ENCODE results near the gene L2HGDH. TPM values are rescaled to one million over a fixed set of nuclear protein-coding genes. Genes with fewer than 3 reads are reported as not detected.
A peak's percentile ranks its signal among the peaks of the same experiment; 100 is the strongest.
"Not testable (repeated sequence)": the region's sequence is repeated elsewhere in the genome, so short reads cannot be mapped to it uniquely, and the experiment has no call there.

L2HGDH gene
- total RNA-seq, 1 donor from 2014 or later: 5.0 TPM

GRCh38 chr14:50340045-50340444 is 28.0 kb upstream of the L2HGDH start:
- DNase-seq (ENCODE audit: low read depth in 2 of 2): no peak

GRCh38 chr14:50339178-50339804 is 27.3 kb upstream of the L2HGDH start:
- no peak for DNase-seq (ENCODE audit: low read depth in 2 of 2)

- no peak for DNase-seq (ENCODE audit: low read depth in 2 of 2)
Measured at GRCh38 chr14:50338587-50338986, 26.6 kb upstream of the L2HGDH start.

- DNase-seq (ENCODE audit: low read depth in 2 of 2): peak; percentile 95 to 96
Measured at GRCh38 chr14:50335989-50336824, 24.2 kb upstream of the L2HGDH start.

GRCh38 chr14:50335389-50335788 is 23.4 kb upstream of the L2HGDH start:
- peak; percentile 88 to 92 for DNase-seq (ENCODE audit: low read depth in 2 of 2)

- no peak for DNase-seq (ENCODE audit: low read depth in 2 of 2)
Measured at GRCh38 chr14:50334211-50334610, 22.2 kb upstream of the L2HGDH start.

GRCh38 chr14:50333014-50333509 is 21.0 kb upstream of the L2HGDH start:
- peak; percentile 49 to 75 for DNase-seq (ENCODE audit: low read depth in 2 of 2)

- DNase-seq (ENCODE audit: low read depth in 2 of 2): no peak
Measured at GRCh38 chr14:50331596-50331995, 19.6 kb upstream of the L2HGDH start.

GRCh38 chr14:50321009-50321660 is 9.1 kb upstream of the L2HGDH start:
- peak; percentile 86 to 96 for DNase-seq (ENCODE audit: low read depth in 2 of 2)

- peak; percentile 38 to 41 for DNase-seq (ENCODE audit: low read depth in 2 of 2)
Measured at GRCh38 chr14:50320283-50320682, 8.3 kb upstream of the L2HGDH start.

- DNase-seq (ENCODE audit: low read depth in 2 of 2): no peak
Measured at GRCh38 chr14:50319721-50320120, 7.7 kb upstream of the L2HGDH start.

GRCh38 chr14:50319293-50319692 is 7.3 kb upstream of the L2HGDH start:
- no peak for DNase-seq (ENCODE audit: low read depth in 2 of 2)

- DNase-seq (ENCODE audit: low read depth in 2 of 2): peak; percentile 51 to 66
Measured at GRCh38 chr14:50318031-50318626, 6.1 kb upstream of the L2HGDH start.

GRCh38 chr14:50314098-50314497 is 2.1 kb upstream of the L2HGDH start:
- not testable (repeated sequence) for DNase-seq (ENCODE audit: low read depth in 2 of 2)

- no peak for DNase-seq (ENCODE audit: low read depth in 2 of 2)
Measured at GRCh38 chr14:50312734-50313054, 665 bp upstream of the L2HGDH start.

- no peak for DNase-seq (ENCODE audit: low read depth in 2 of 2)
Measured at GRCh38 chr14:50311337-50311971, 575 bp downstream of the L2HGDH start.

- no peak for DNase-seq (ENCODE audit: low read depth in 2 of 2)
Measured at GRCh38 chr14:50310445-50310844, 1.6 kb downstream of the L2HGDH start.

GRCh38 chr14:50308363-50308915 is 3.6 kb downstream of the L2HGDH start:
- no peak for DNase-seq (ENCODE audit: low read depth in 2 of 2)

GRCh38 chr14:50303744-50304471 is 8.1 kb downstream of the L2HGDH start:
- no peak for DNase-seq (ENCODE audit: low read depth in 2 of 2)

- DNase-seq (ENCODE audit: low read depth in 2 of 2): no peak
Measured at GRCh38 chr14:50301914-50302313, 10.1 kb downstream of the L2HGDH start.

GRCh38 chr14:50299585-50299984 is 12.4 kb downstream of the L2HGDH start:
- no peak for DNase-seq (ENCODE audit: low read depth in 2 of 2)
